GM12891 (cell line): ENCODE measurements around the gene ATP8B1.

ENCODE experiments used
- PAX5 ChIP-seq: IDR thresholded peaks from 2 replicates; pipeline ENCODE4 v1.6.1; 2011; ENCODE audit warnings: low read length, moderate library complexity, mild to moderate bottlenecking; ENCODE audit not compliant: insufficient read depth, severe bottlenecking
- POLR2A ChIP-seq: IDR thresholded peaks from 2 replicates; pipeline ENCODE4 v1.6.1; 2011; ENCODE audit warnings: low read depth, low read length, control low read depth
- POLR2AphosphoS5 ChIP-seq: IDR thresholded peaks from 2 replicates; pipeline ENCODE4 v1.6.1; 2011; ENCODE audit warnings: low read depth, low read length, control low read depth
- SPI1 ChIP-seq: IDR thresholded peaks from 2 replicates; pipeline ENCODE4 v1.6.1; 2011; ENCODE audit warnings: low read depth, low read length, control low read depth
- TAF1 ChIP-seq: IDR thresholded peaks from 2 replicates; pipeline ENCODE4 v1.6.1; 2011; ENCODE audit warnings: low read depth, low read length, control low read depth

GRCh38 chr18:57784801-57785114 is 18.4 kb downstream of the ATP8B1 start:
- TF ChIP-seq PAX5 (no peak), POLR2A (no peak), TAF1 (no peak), POLR2AphosphoS5 (no peak), SPI1 (no peak)
